NCI-H2227 treated with DMSO at 0.1 percent for 48 hours (cell line): ENCODE results near the gene CYBRD1.
"Not testable (repeated sequence)": the region's sequence is repeated elsewhere in the genome, so short reads cannot be mapped to it uniquely, and the experiment has no call there.

ENCODE experiments used
- DNase-seq: peaks from one replicate; lab custom pipeline; 2025; lab: John Stamatoyannopoulos, UW

CYBRD1 gene

GRCh38 chr2:171522052-171522787, at the start of gene CYBRD1:
CYBRD1 (plus strand) TSS chr2:171522474; CDS start chr2:171522546, 72 bp downstream.
- DNase-seq, result peak; percentile 65

- no peak for DNase-seq
These were observed 46.3 kb upstream of the CYBRD1 start for GRCh38 chr2:171475979-171476378.

- DNase-seq, result no peak
These were observed 43.9 kb upstream of the CYBRD1 start for GRCh38 chr2:171478345-171478744.

- no peak for DNase-seq
These were observed 43.0 kb upstream of the CYBRD1 start for GRCh38 chr2:171479154-171479814.

- DNase-seq, result no peak
These were observed 41.4 kb upstream of the CYBRD1 start for GRCh38 chr2:171480908-171481307.

- no peak for DNase-seq
These were observed 40.0 kb upstream of the CYBRD1 start for GRCh38 chr2:171482308-171482707.

- DNase-seq, result no peak
These were observed 39.4 kb upstream of the CYBRD1 start for GRCh38 chr2:171482877-171483276.

- DNase-seq, result no peak
These were observed 38.5 kb upstream of the CYBRD1 start for GRCh38 chr2:171483793-171484192.

GRCh38 chr2:171485116-171485515, 37.2 kb upstream of the CYBRD1 start:
- DNase-seq, result no peak

GRCh38 chr2:171487201-171487600, 35.1 kb upstream of the CYBRD1 start:
- DNase-seq, result no peak

- no peak for DNase-seq
These were observed 34.4 kb upstream of the CYBRD1 start for GRCh38 chr2:171487803-171488259.

GRCh38 chr2:171490577-171490976, 31.7 kb upstream of the CYBRD1 start:
- no peak for DNase-seq

- DNase-seq, result no peak
These were observed 31.0 kb upstream of the CYBRD1 start for GRCh38 chr2:171491292-171491691.

GRCh38 chr2:171492664-171493063, 29.6 kb upstream of the CYBRD1 start:
- no peak for DNase-seq

- not testable (repeated sequence) for DNase-seq
These were observed 24.6 kb upstream of the CYBRD1 start for GRCh38 chr2:171497664-171498063.

GRCh38 chr2:171505374-171505773, 16.9 kb upstream of the CYBRD1 start:
- no peak for DNase-seq

- DNase-seq, result no peak
These were observed 12.1 kb upstream of the CYBRD1 start for GRCh38 chr2:171509945-171510731.

GRCh38 chr2:171512014-171512413, 10.3 kb upstream of the CYBRD1 start:
- no peak for DNase-seq

- no peak for DNase-seq
These were observed 9.5 kb upstream of the CYBRD1 start for GRCh38 chr2:171512683-171513195.

GRCh38 chr2:171513719-171514160, 8.5 kb upstream of the CYBRD1 start:
- DNase-seq, result no peak

- DNase-seq, result no peak
These were observed 7.2 kb upstream of the CYBRD1 start for GRCh38 chr2:171514908-171515582.
